ENCODE measurements around the gene PRDM16. TPM values are rescaled to one million over a fixed set of nuclear protein-coding genes. Genes with fewer than 3 reads are reported as not detected.
A peak's percentile ranks its signal among the peaks of the same experiment; 100 is the strongest.

Gene PRDM16
- total and polyA plus RNA-seq, 2 of the 8 experiments (the other 6 are each of a cell fraction or from before 2014, with no cell fraction given) = 0.39 to 0.43 TPM

- TF ChIP-seq TCF12 (IDR thresholded peaks at IDR 0.05; ENCODE audit: low read depth, low read length) (no peak), CEBPB (IDR thresholded peaks at IDR 0.05; ENCODE audit: low read depth, low read length) (no peak), TBP (IDR thresholded peaks at IDR 0.05; ENCODE audit: low read depth, low read length) (0 out of 2 replicates have a peak, but pooled peaks have one; percentile 32), KDM4A (IDR thresholded peaks at IDR 0.05; ENCODE audit: low read depth, low read length, severe bottlenecking) (no peak), PHF8 (conservative IDR thresholded peaks at IDR 0.05; ENCODE audit: low read depth, low read length) (no peak), RBBP5 (IDR thresholded peaks at IDR 0.05; ENCODE audit: borderline replicate concordance, low read depth, low read length) (no peak), RAD21 (IDR thresholded peaks at IDR 0.05 in 1 of 2, conservative IDR thresholded peaks at IDR 0.05 in 1 of 2; ENCODE audit: low read depth in 2 of 2, low read length in 2 of 2) (peak; percentile 81 to 86), YY1 (IDR thresholded peaks at IDR 0.05; ENCODE audit: low read depth, low read length) (no peak), KDM1A (IDR thresholded peaks at IDR 0.05; ENCODE audit: borderline replicate concordance, low read length) (no peak), CREB1 (IDR thresholded peaks at IDR 0.05) (no peak), EZH2 (IDR thresholded peaks at IDR 0.05; ENCODE audit: low read depth, low read length, severe bottlenecking) (no peak), CHD1 (IDR thresholded peaks at IDR 0.05; ENCODE audit: low read depth, low read length) (no peak), JUND (IDR thresholded peaks at IDR 0.05; ENCODE audit: low read length) (no peak), JUN (IDR thresholded peaks at IDR 0.05; ENCODE audit: low read depth, low read length) (no peak), TAF7 (optimal IDR thresholded peaks at IDR 0.05; ENCODE audit: borderline replicate concordance, low read depth, low read length) (no peak), CHD2 (IDR thresholded peaks at IDR 0.05; ENCODE audit: low read length) (no peak), TEAD4 (IDR thresholded peaks at IDR 0.05; ENCODE audit: low read depth, low read length) (peak; percentile 25; the same call in 1 of the 2 replicates), SAP30 (IDR thresholded peaks at IDR 0.05; ENCODE audit: insufficient read depth, insufficient replicate concordance, low read length) (no peak), SIRT6 (IDR thresholded peaks at IDR 0.05; ENCODE audit: low read length) (no peak), EP300 (IDR thresholded peaks at IDR 0.05; ENCODE audit: borderline replicate concordance in 1 of 2, low read depth in 2 of 2, low read length in 2 of 2) (no peak), FOSL1 (IDR thresholded peaks at IDR 0.05; ENCODE audit: insufficient read depth, low read depth, low read length) (no peak), SRF (IDR thresholded peaks at IDR 0.05; ENCODE audit: low read depth, low read length) (no peak), GABPA (IDR thresholded peaks at IDR 0.05; ENCODE audit: borderline replicate concordance, insufficient read depth, low read length) (peak; percentile 78; the same call in 1 of the 2 replicates)
- TF ChIP-seq, protein P1, sequence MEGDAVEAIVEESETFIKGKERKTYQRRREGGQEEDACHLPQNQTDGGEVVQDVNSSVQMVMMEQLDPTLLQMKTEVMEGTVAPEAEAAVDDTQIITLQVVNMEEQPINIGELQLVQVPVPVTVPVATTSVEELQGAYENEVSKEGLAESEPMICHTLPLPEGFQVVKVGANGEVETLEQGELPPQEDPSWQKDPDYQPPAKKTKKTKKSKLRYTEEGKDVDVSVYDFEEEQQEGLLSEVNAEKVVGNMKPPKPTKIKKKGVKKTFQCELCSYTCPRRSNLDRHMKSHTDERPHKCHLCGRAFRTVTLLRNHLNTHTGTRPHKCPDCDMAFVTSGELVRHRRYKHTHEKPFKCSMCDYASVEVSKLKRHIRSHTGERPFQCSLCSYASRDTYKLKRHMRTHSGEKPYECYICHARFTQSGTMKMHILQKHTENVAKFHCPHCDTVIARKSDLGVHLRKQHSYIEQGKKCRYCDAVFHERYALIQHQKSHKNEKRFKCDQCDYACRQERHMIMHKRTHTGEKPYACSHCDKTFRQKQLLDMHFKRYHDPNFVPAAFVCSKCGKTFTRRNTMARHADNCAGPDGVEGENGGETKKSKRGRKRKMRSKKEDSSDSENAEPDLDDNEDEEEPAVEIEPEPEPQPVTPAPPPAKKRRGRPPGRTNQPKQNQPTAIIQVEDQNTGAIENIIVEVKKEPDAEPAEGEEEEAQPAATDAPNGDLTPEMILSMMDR (IDR thresholded peaks at IDR 0.05; ENCODE audit: control extremely low read depth in 1 of 3, insufficient read depth in 1 of 3, low read depth in 1 of 3, low read length in 3 of 3) = peak; percentile 75 to 88 (median 75)
Measured at GRCh38 chr1:3283849-3284248, 214.8 kb downstream of the PRDM16 start (continued).

Measured in H1 (cell line).